Left lung (tissue), 10 donors: ENCODE measurements around the gene ITGA1. TPM values are rescaled to one million over a fixed set of nuclear protein-coding genes. Genes with fewer than 3 reads are reported as not detected.

Experiments used
- ATAC-seq: fragments of 200-7000 bp; cut with Tn5 transposase; one replicate; pipeline ENCODE4 v1.9.1; 2020; ENCODE audit warnings: moderate library complexity
- DNase-seq, 4 donors: peaks; one replicate each; pipeline ENCODE4 v3.0.0-alpha.2; 2013 to 2020
- H3K27ac ChIP-seq, 2 donors: fragments of 200-600 bp; sonication (generic) in 1 of 2; one replicate each; pipeline versions ENCODE4 v1.5.0 to v1.8.0; 2020 to 2021
- H3K27me3 ChIP-seq, 2 donors: fragments of 200-600 bp; sonication (generic) in 1 of 2; one replicate each; pipeline versions ENCODE4 v1.5.0 to v1.8.0; 2020 to 2021
- H3K36me3 ChIP-seq, 2 donors: fragments of 200-600 bp; sonication (generic) in 1 of 2; one replicate each; pipeline versions ENCODE4 v1.5.0 to v1.8.0; 2020 to 2021
- H3K4me1 ChIP-seq, 2 donors: fragments of 200-600 bp; one replicate each; pipeline ENCODE4 v1.8.0; 2021
- H3K4me3 ChIP-seq, 2 donors: fragments of 200-600 bp; sonication (generic) in 1 of 2; one replicate each; pipeline versions ENCODE4 v1.5.0 to v1.8.0; 2020 to 2021; ENCODE audit warnings: mild to moderate bottlenecking in 1 of 2
- H3K9me3 ChIP-seq, 2 donors: fragments of 200-600 bp; sonication (generic) in 1 of 2; one replicate each; pipeline versions ENCODE4 v1.5.0 to v1.8.0; 2020 to 2021
- intact Hi-C, 2 donors: fragments of 100-400 bp; cut with DNase I; formaldehyde crosslinking; loops; one replicate each; pipeline versions ENCODE4 v1.11.2 to v1.14.2; 2022
- polyA plus RNA-seq, 6 donors: library from polyadenylated mRNA; unstranded; fragments of 120-200 nt; gene quantifications; one replicate each; pipeline ENCODE4 v1.2.1, GENCODE V29; 2013; ENCODE audit not compliant: insufficient read length in 6 of 6
- total RNA-seq, 2 donors: library from RNA; stranded (reverse); fragmentation: NEBNext Ultra II Directional; extraction: Animal tissue kit (Norgen Biotek cat#: 25700); gene quantifications; one replicate each; pipeline ENCODE4 v1.2.1, GENCODE V29; 2021
- TF ChIP-seq, protein P1 (sequence below), 2 donors: fragments of 200-600 bp; sonication (generic) in 1 of 2; IDR thresholded peaks; one replicate each; pipeline versions ENCODE4 v1.5.0 to v1.8.0; 2021; ENCODE audit warnings: antibody characterized with exemption in 2 of 2
- donor health status: DM: no; HTN: yes; CAD: no.
- donor health status: DM: no; HTN: no; CAD: no.

The ITGA1 gene
- total and polyA plus RNA-seq, 8 donors: 67.8 to 127 (median 88.2) TPM

DNA sequence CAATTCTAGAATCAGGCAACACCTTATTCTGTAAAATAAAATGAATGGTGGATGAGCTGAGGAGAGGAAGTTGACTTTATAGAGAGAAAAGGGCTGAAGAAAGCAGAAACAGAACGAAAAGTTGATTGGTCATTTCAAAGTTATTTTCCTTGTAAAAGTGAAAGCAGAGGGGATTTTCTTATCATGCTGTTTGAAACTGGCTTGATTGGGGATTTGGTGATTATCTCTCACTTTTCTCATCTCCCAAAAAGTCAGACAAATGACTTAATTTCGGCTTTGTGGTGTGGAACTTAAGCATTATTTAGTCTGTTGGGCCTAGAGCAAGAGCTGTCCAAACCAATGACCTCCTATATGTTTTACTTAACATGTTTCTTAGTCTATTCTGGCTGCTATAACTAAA is 141.0 kb downstream of the ITGA1 start:
- DNase-seq: no peak
- Histone ChIP-seq H3K9me3 (no peaks in the 10 kb centered on the region), H3K36me3 (no peaks in the 10 kb centered on the region), H3K4me1 (no peaks in the 10 kb centered on the region), H3K27me3 (no peaks in the 10 kb centered on the region), H3K4me3 (no peak overlapping the region), H3K27ac (no peak overlapping the region)
- TF ChIP-seq, protein P1, sequence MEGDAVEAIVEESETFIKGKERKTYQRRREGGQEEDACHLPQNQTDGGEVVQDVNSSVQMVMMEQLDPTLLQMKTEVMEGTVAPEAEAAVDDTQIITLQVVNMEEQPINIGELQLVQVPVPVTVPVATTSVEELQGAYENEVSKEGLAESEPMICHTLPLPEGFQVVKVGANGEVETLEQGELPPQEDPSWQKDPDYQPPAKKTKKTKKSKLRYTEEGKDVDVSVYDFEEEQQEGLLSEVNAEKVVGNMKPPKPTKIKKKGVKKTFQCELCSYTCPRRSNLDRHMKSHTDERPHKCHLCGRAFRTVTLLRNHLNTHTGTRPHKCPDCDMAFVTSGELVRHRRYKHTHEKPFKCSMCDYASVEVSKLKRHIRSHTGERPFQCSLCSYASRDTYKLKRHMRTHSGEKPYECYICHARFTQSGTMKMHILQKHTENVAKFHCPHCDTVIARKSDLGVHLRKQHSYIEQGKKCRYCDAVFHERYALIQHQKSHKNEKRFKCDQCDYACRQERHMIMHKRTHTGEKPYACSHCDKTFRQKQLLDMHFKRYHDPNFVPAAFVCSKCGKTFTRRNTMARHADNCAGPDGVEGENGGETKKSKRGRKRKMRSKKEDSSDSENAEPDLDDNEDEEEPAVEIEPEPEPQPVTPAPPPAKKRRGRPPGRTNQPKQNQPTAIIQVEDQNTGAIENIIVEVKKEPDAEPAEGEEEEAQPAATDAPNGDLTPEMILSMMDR (IDR thresholded peaks at IDR 0.05): no peak
- no peak for ATAC-seq
- intact Hi-C loops: no loop called here

GRCh38 chr5:52938226-52938625 is 150.5 kb downstream of the ITGA1 start:
- Histone ChIP-seq H3K4me1 (no peaks in the 10 kb centered on the region), H3K27ac (no peak overlapping the region), H3K9me3 (no peaks in the 10 kb centered on the region), H3K4me3 (no peak overlapping the region), H3K36me3 (peaks cover 0 to 7% of the 10 kb centered on the region in 2 donors), H3K27me3 (no peaks in the 10 kb centered on the region)
- ATAC-seq (no peak), DNase-seq (no peak)
- TF ChIP-seq, protein P1 (IDR thresholded peaks at IDR 0.05): no peak
- intact Hi-C loops: no loop called here

DNA sequence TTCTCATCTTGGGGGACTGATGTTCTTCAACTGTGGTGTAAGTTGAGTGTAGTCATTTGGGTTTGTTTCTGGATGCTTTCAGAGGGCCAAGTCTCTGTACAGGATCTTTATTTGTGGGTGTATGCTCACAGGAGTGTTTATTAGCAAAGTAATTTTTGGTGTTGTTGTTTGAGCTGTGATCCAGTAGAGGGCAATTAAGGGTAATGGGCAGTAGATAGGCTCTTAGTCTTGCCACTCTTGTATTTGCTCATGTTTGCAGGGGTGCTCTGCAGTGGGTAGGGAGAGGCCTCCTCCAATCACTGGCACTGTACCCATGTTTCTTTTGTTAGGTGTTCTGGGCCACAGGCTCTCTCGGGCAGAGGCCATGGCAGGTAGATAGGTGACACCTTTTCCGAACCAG is 155.6 kb downstream of the ITGA1 start:
- Histone ChIP-seq H3K27me3 (no peaks in the 10 kb centered on the region), H3K9me3 (no peaks in the 10 kb centered on the region), H3K4me1 (peaks cover 0 to 10% of the 10 kb centered on the region in 2 donors), H3K36me3 (peaks cover 0 to 7% of the 10 kb centered on the region in 2 donors), H3K4me3 (no peak overlapping the region), H3K27ac (no peak overlapping the region)
- TF ChIP-seq, protein P1 (IDR thresholded peaks at IDR 0.05): no peak
- no peak for ATAC-seq
- intact Hi-C loops: no loop called here
- DNase-seq: no peak

DNA sequence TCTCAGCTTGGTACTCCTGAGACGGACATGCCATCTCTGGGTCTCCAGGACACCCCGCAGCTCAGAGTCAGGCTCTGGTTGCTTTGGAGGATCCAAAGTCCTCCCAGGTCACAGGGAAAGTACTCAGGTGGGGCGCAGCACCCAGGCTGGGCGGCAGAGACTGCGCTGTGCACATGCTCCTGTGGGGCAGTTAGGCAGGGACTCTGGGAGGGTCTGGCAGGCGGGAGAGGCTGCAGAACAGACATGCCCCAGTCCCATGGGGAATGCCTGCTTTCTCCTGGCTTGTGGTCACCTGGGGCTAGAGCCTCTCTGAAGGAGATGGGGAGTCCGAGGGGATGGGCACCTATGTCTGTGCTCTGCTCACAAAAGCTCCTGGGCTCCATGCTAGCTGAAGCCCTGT is 156.1 kb downstream of the ITGA1 start:
- intact Hi-C loops: no loop called here
- ATAC-seq (no peak), DNase-seq (peak in 1 of 4 donors; percentile 54)
- H3K27me3 ChIP-seq: no peaks in the 10 kb centered on the region
- H3K4me1 ChIP-seq: peaks cover 0 to 14% of the 10 kb centered on the region in 2 donors
- TF ChIP-seq, protein P1 (IDR thresholded peaks at IDR 0.05): no peak
- no peaks in the 10 kb centered on the region for H3K9me3 ChIP-seq
- peaks cover 0 to 7% of the 10 kb centered on the region in 2 donors for H3K36me3 ChIP-seq
- no peak overlapping the region for H3K4me3 ChIP-seq
- no peak overlapping the region for H3K27ac ChIP-seq

GRCh38 chr5:52945040-52945439 is 157.3 kb downstream of the ITGA1 start:
- TF ChIP-seq, protein P1 (IDR thresholded peaks at IDR 0.05): no peak
- H3K4me3 ChIP-seq: no peak overlapping the region
- intact Hi-C loops: loop anchor here in 1 of 2 donors (5.0 kb wide), 1 partner anchor 152 kb away; no protein-coding TSS in a partner anchor
- peaks cover 0 to 4% of the 10 kb centered on the region in 2 donors for H3K36me3 ChIP-seq
- H3K27ac ChIP-seq: no peak overlapping the region
- no peak for ATAC-seq
- H3K9me3 ChIP-seq: no peaks in the 10 kb centered on the region
- peaks cover 0 to 15% of the 10 kb centered on the region in 2 donors for H3K4me1 ChIP-seq
- H3K27me3 ChIP-seq: no peaks in the 10 kb centered on the region
- no peak for DNase-seq
